Right atrium auricular region (tissue), 2 donors: ENCODE measurements around the gene ST14. TPM values are rescaled to one million over a fixed set of nuclear protein-coding genes. Genes with fewer than 3 reads are reported as not detected.

Experiments
- DNase-seq: peaks from one replicate; pipeline ENCODE4 v3.0.0-alpha.2; 2019; ENCODE audit warnings: low spot score
- H3K27ac ChIP-seq, 2 donors: fragments of 200-600 bp; sonication (generic); 1 replicate in 1 of 2; 2 replicates in 1 of 2; pipeline ENCODE4 v1.5.1; 2016 to 2019
- H3K27me3 ChIP-seq, 2 donors: fragments of 200-600 bp; sonication (generic); one replicate each; pipeline versions ENCODE4 v1.5.1 to v1.6.0; 2017 to 2019
- H3K36me3 ChIP-seq: fragments of 200-600 bp; sonication (generic); one replicate; pipeline ENCODE4 v1.5.1; 2016
- H3K4me1 ChIP-seq, 2 donors: fragments of 200-600 bp; sonication (generic); one replicate each; pipeline versions ENCODE4 v1.5.1 to v1.6.0; 2017 to 2019
- H3K4me3 ChIP-seq, 2 donors: fragments of 200-600 bp; sonication (generic); 1 replicate in 1 of 2; 2 replicates in 1 of 2; pipeline ENCODE4 v1.5.1; 2017 to 2019; ENCODE audit warnings: mild to moderate bottlenecking in 1 of 2, moderate library complexity in 1 of 2
- H3K9me3 ChIP-seq, 2 donors: fragments of 200-600 bp; sonication (generic); one replicate each; pipeline ENCODE4 v1.5.1; 2019
- total RNA-seq, 2 donors: library from RNA; depleted of rRNA; stranded (reverse); fragments of >200 nt; gene quantifications; one replicate each; pipeline ENCODE4 v1.1.0, GENCODE V29; 2016
- TF ChIP-seq, protein P1 (sequence below), 2 donors: fragments of 200-600 bp; sonication (generic); IDR thresholded peaks; one replicate each; pipeline ENCODE4 v1.5.1; 2019; ENCODE audit warnings: antibody characterized with exemption in 2 of 2

Gene ST14
- total RNA-seq, 2 donors from 2014 or later: 0.85 to 6.0 TPM

DNA sequence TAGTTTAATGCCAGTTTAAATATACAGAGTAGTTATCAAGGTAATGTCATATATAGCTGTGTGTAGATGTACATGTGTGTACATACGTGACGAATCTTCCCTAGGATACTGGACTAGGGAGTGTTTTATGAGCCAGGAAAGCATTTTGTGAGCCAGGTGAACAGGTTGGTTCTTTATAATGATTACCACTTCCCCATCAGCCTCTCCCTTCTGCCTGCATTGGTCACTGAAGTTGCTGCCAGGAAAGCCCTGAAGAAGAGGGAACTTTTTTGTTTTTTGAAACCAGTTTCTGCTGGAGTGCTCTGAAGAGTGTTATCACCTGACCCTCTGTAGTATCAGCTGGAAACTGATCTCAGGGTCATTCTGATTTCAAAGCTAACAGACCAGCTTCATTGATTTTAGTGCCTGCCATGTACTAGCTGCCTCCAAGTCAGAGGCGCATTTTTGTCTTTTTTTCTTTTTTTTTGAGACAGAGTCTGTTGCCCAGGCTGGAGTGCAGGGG is 14.2 kb upstream of the ST14 start:
- Histone ChIP-seq H3K36me3 (peaks cover 36% of the 10 kb centered on the region), H3K4me3 (no peak overlapping the region), H3K27me3 (no peaks in the 10 kb centered on the region), H3K4me1 (peaks cover 0 to 47% of the 10 kb centered on the region in 2 donors), H3K9me3 (no peaks in the 10 kb centered on the region), H3K27ac (peak overlapping the region; percentile 56 to 60)
- TF ChIP-seq, protein P1, sequence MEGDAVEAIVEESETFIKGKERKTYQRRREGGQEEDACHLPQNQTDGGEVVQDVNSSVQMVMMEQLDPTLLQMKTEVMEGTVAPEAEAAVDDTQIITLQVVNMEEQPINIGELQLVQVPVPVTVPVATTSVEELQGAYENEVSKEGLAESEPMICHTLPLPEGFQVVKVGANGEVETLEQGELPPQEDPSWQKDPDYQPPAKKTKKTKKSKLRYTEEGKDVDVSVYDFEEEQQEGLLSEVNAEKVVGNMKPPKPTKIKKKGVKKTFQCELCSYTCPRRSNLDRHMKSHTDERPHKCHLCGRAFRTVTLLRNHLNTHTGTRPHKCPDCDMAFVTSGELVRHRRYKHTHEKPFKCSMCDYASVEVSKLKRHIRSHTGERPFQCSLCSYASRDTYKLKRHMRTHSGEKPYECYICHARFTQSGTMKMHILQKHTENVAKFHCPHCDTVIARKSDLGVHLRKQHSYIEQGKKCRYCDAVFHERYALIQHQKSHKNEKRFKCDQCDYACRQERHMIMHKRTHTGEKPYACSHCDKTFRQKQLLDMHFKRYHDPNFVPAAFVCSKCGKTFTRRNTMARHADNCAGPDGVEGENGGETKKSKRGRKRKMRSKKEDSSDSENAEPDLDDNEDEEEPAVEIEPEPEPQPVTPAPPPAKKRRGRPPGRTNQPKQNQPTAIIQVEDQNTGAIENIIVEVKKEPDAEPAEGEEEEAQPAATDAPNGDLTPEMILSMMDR (IDR thresholded peaks at IDR 0.05): no peak
- DNase-seq: no peak

DNA sequence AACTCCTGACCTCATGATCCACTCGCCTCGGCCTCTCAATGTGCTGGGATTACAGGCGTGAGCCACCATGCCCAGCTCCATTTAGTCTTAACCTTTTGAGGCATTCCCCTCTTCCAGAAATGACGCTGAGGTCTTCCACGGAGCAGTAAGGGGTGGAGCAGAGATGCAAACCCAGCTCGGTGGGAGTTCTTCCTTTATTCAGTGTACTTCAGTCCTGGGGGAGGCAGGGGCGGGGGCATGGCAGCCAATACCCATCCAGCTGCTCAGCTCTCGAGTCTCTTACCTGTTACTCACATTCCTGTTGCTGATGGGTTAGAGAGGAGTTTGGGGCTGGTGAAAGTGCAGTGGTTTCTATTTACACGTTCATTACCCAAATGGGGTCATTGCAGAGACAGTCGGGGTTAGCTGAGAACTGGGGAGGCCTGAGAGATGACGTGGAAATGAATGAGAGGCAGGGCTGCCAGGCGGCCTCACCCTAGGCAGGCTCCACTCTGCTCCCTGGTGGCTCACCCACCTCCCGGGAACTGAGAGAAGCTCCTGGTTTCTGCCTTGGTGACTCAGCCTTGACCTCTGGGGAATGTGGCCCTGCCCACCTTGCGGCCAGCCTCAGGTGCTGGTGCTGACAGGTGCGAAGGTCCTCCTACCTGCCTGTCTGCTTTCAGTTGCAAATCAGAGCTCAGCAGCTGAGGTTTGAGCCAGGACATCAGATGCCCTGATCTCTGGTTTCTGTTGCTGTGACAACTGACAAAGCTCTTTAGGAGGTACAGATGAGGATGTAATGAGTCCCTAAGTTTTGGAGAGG is 13.4 kb upstream of the ST14 start:
- H3K4me3 ChIP-seq: no peak overlapping the region
- no peaks in the 10 kb centered on the region for H3K27me3 ChIP-seq
- H3K9me3 ChIP-seq: no peaks in the 10 kb centered on the region
- H3K27ac ChIP-seq: peak overlapping the region; percentile 56 to 60
- no peak for DNase-seq
- peaks cover 0 to 46% of the 10 kb centered on the region in 2 donors for H3K4me1 ChIP-seq
- TF ChIP-seq, protein P1 (IDR thresholded peaks at IDR 0.05): peak in 1 of 2 donors; percentile 50
- H3K36me3 ChIP-seq: peaks cover 31% of the 10 kb centered on the region

DNA sequence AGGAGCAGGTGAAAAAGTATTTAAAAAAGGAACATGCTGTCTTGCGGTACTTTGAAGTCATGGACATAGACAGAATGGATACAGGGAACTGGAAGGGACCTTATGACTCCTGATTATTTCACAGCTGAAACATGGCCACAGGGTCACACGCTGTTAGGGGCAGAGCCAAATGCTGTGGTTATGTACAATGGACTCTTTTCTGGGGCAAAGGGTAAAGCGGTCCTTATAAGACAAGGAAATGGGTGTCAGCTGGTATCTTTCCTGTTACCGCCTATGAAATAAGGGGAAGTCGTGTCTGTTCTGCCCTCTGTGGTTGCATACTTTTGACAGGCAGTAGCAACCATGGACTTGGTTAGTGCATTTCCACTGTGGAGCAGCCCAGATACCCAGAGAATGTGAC is 12.8 kb upstream of the ST14 start:
- peak overlapping the region; percentile 56 to 60 for H3K27ac ChIP-seq
- TF ChIP-seq, protein P1 (IDR thresholded peaks at IDR 0.05): no peak
- H3K4me1 ChIP-seq: peaks cover 0 to 40% of the 10 kb centered on the region in 2 donors
- H3K36me3 ChIP-seq: peaks cover 25% of the 10 kb centered on the region
- DNase-seq: no peak
- no peaks in the 10 kb centered on the region for H3K27me3 ChIP-seq
- no peaks in the 10 kb centered on the region for H3K9me3 ChIP-seq
- no peak overlapping the region for H3K4me3 ChIP-seq

DNA sequence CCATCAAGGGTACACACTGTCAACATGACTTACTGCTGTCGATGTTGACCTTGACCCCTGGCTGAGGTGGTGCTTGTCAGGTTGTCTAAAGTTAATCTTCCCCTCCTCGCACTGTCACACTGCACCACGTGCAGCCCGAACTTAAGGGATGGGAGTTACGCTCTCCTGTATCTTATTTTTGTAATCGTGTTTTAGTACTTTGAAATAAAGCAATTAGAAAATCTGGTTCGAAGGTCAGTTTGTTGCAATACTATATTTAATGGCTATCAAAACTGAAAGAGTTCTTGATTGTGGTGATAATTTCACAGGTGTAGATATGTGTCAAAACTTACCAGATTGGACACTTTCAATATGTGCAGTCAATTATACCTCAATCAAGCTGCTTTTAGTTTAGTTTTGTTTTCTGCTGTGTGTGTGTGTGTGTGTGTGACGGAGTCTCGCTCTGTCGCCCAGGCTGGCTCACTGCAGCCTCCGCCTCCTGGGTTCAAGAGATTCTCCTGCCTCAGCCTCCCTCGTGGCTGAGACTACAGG is 10.7 kb upstream of the ST14 start:
- Histone ChIP-seq H3K36me3 (peaks cover 13% of the 10 kb centered on the region), H3K9me3 (no peaks in the 10 kb centered on the region), H3K4me1 (peaks cover 0 to 28% of the 10 kb centered on the region in 2 donors), H3K4me3 (no peak overlapping the region), H3K27me3 (no peaks in the 10 kb centered on the region), H3K27ac (no peak overlapping the region)
- DNase-seq: no peak
- TF ChIP-seq, protein P1 (IDR thresholded peaks at IDR 0.05): no peak

GRCh38 chr11:130150790-130151189 is 8.8 kb upstream of the ST14 start:
- Histone ChIP-seq H3K4me1 (peaks cover 0 to 19% of the 10 kb centered on the region in 2 donors), H3K27ac (no peak overlapping the region), H3K27me3 (no peaks in the 10 kb centered on the region), H3K36me3 (no peaks in the 10 kb centered on the region), H3K4me3 (no peak overlapping the region), H3K9me3 (no peaks in the 10 kb centered on the region)
- DNase-seq: no peak
- TF ChIP-seq, protein P1 (IDR thresholded peaks at IDR 0.05): no peak
